ENCODE data around the gene ATP9B.

- no peak for TF ChIP-seq CTCF (IDR thresholded peaks at IDR 0.05)
- TF ChIP-seq POLR2A (IDR thresholded peaks at IDR 0.05): no peak
- no peak for TF ChIP-seq EP300 (IDR thresholded peaks at IDR 0.05)
Observed at GRCh38 chr18:79118797-79119196, 49.6 kb downstream of the ATP9B start.

Measured in ovary (tissue), 3 donors.